ENCODE measurements around the gene LPAR6. TPM values are rescaled to one million over a fixed set of nuclear protein-coding genes. Genes with fewer than 3 reads are reported as not detected.

The LPAR6 gene
- total RNA-seq, 3 donors from 2014 or later, result 23.7 to 44.2 (median 40.5) TPM

DNA sequence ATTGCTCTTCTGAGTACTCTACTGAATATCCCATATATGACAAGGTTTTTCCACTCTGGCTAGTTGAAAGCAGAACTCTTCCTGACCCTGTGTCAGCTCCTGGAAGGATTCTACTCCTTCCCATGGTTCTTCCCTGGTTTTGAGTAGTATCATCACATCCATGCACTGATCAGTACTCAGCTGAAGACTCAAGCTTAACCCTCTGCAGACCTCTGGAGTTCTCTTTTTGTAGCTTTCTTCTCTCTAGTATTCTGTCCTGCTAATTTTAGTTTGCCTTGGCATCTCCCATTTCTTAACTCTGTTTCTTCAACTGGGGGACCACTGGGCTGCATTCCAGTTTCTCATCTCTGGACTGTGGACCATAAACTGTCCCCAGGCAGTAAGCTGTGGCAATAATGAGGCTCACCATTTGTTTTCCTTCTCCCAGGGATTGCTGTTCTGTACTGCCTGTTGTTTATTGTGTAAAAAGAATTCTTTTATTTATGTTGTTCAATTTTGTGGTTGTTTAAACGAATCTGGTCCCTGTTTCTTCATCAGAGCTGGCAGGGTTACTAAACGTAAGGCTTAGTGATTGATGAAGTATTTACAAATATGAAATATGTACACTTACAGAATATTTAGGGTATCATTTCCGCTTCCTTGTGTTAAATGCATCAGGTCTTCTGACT lies 19.7 kb downstream of the LPAR6 start:
- intact Hi-C loops (cut with DNase I; ENCODE audit: low total_unique reads), result no loop called here
- H3K9me3 ChIP-seq, result peaks cover 11% of the 10 kb centered on the region in 2 donors
- no peak for TF ChIP-seq CTCF (IDR thresholded peaks at IDR 0.05)
- no peak for TF ChIP-seq POLR2AphosphoS5 (IDR thresholded peaks at IDR 0.05)
- TF ChIP-seq POLR2A (IDR thresholded peaks at IDR 0.05), result no peak
- no peaks in the 10 kb centered on the region for H3K27me3 ChIP-seq
- H3K4me1 ChIP-seq, result no peaks in the 10 kb centered on the region
- no peak overlapping the region for H3K27ac ChIP-seq
- no peaks in the 10 kb centered on the region for H3K36me3 ChIP-seq
- DNase-seq (ENCODE audit: low spot score in 2 of 2), result no peak
- no peak overlapping the region for H3K4me3 ChIP-seq

GRCh38 chr13:48391257-48391656 lies 21.7 kb downstream of the LPAR6 start:
- H3K27me3 ChIP-seq, result no peaks in the 10 kb centered on the region
- no peak overlapping the region for H3K4me3 ChIP-seq
- TF ChIP-seq POLR2A (IDR thresholded peaks at IDR 0.05) (no peak), CTCF (IDR thresholded peaks at IDR 0.05) (no peak)
- H3K4me1 ChIP-seq, result no peaks in the 10 kb centered on the region
- no peak overlapping the region for H3K27ac ChIP-seq
- intact Hi-C loops (cut with DNase I; ENCODE audit: low total_unique reads), result no loop called here
- H3K36me3 ChIP-seq, result no peaks in the 10 kb centered on the region
- peaks cover 11% of the 10 kb centered on the region in 2 donors for H3K9me3 ChIP-seq
- DNase-seq (ENCODE audit: low spot score in 2 of 2), result no peak

- H3K4me3 ChIP-seq, result no peak overlapping the region
- H3K36me3 ChIP-seq, result no peaks in the 10 kb centered on the region
- H3K9me3 ChIP-seq, result peaks cover 6 to 7% of the 10 kb centered on the region in 2 donors
- H3K27ac ChIP-seq, result no peak overlapping the region
- TF ChIP-seq CTCF (IDR thresholded peaks at IDR 0.05) (no peak), POLR2A (IDR thresholded peaks at IDR 0.05) (no peak), POLR2AphosphoS5 (IDR thresholded peaks at IDR 0.05) (no peak)
- no peaks in the 10 kb centered on the region for H3K27me3 ChIP-seq
- H3K4me1 ChIP-seq, result no peaks in the 10 kb centered on the region
- DNase-seq (ENCODE audit: low spot score in 2 of 2), result no peak
- intact Hi-C loops (cut with DNase I; ENCODE audit: low total_unique reads), result no loop called here
Observed at GRCh38 chr13:48386816-48387215, 26.1 kb downstream of the LPAR6 start.

DNA sequence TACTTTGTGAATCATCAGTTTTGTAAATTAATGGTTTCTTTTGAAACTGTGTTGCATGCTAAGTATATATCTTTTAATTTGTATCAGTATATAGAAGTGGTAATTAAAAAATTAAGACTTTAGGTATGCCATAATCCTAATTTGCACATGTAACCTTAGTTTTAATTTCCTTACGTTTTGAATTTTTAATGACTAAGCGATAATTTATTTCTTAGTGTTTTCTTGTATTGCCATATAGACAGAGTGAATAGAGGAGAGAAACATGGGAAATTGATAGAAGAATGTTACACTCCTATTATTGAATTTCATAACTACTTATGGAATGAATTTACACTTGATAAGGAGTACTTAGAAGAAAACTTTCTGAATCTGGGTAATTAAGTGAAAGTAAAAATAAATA lies 29.5 kb downstream of the LPAR6 start:
- Histone ChIP-seq H3K4me1 (no peaks in the 10 kb centered on the region), H3K27ac (no peak overlapping the region), H3K9me3 (no peaks in the 10 kb centered on the region), H3K36me3 (no peaks in the 10 kb centered on the region), H3K27me3 (no peaks in the 10 kb centered on the region), H3K4me3 (no peak overlapping the region)
- intact Hi-C loops (cut with DNase I; ENCODE audit: low total_unique reads), result no loop called here
- TF ChIP-seq CTCF (IDR thresholded peaks at IDR 0.05), result no peak
- TF ChIP-seq POLR2A (IDR thresholded peaks at IDR 0.05), result no peak
- TF ChIP-seq POLR2AphosphoS5 (IDR thresholded peaks at IDR 0.05), result no peak
- no peak for DNase-seq (ENCODE audit: low spot score in 2 of 2)

GRCh38 chr13:48380581-48380980 lies 32.3 kb downstream of the LPAR6 start:
- Histone ChIP-seq H3K36me3 (no peaks in the 10 kb centered on the region), H3K27ac (no peak overlapping the region), H3K4me1 (no peaks in the 10 kb centered on the region), H3K9me3 (no peaks in the 10 kb centered on the region), H3K4me3 (no peak overlapping the region), H3K27me3 (no peaks in the 10 kb centered on the region)
- intact Hi-C loops (cut with DNase I; ENCODE audit: low total_unique reads), result no loop called here
- TF ChIP-seq CTCF (IDR thresholded peaks at IDR 0.05), result no peak
- no peak for TF ChIP-seq POLR2AphosphoS5 (IDR thresholded peaks at IDR 0.05)
- no peak for TF ChIP-seq POLR2A (IDR thresholded peaks at IDR 0.05)
- no peak for DNase-seq (ENCODE audit: low spot score in 2 of 2)
